HG03571 (cell line): Measurements from ENCODE around the gene NOL4L.

Source experiments
- ATAC-seq: cut with Tn5 transposase; IDR thresholded peaks from one replicate; pipeline ENCODE4 v1.9.1; 2021; ENCODE audit not compliant: unreplicated experiment

Gene NOL4L

GRCh38 chr20:32563311-32564272, 21.5 kb downstream of the NOL4L start:
- ATAC-seq, result no peak

GRCh38 chr20:32562495-32562911, 22.6 kb downstream of the NOL4L start:
- no peak for ATAC-seq

GRCh38 chr20:32560989-32561830, 23.9 kb downstream of the NOL4L start:
- ATAC-seq, result no peak

- ATAC-seq, result no peak
These were observed 24.6 kb downstream of the NOL4L start for GRCh38 chr20:32560482-32560988.

- ATAC-seq, result no peak
These were observed 25.3 kb downstream of the NOL4L start for GRCh38 chr20:32559753-32560380.

- no peak for ATAC-seq
These were observed 25.9 kb downstream of the NOL4L start for GRCh38 chr20:32559205-32559752.

- no peak for ATAC-seq
These were observed 26.6 kb downstream of the NOL4L start for GRCh38 chr20:32558526-32558925.

- ATAC-seq, result no peak
These were observed 27.8 kb downstream of the NOL4L start for GRCh38 chr20:32557319-32557718.

- ATAC-seq, result no peak
These were observed 28.6 kb downstream of the NOL4L start for GRCh38 chr20:32556312-32557184.

- ATAC-seq, result no peak
These were observed 29.5 kb downstream of the NOL4L start for GRCh38 chr20:32555584-32555983.

GRCh38 chr20:32554965-32555289, 30.2 kb downstream of the NOL4L start:
- ATAC-seq, result no peak

GRCh38 chr20:32553618-32554017, 31.5 kb downstream of the NOL4L start:
- ATAC-seq, result no peak

- no peak for ATAC-seq
These were observed 33.4 kb downstream of the NOL4L start for GRCh38 chr20:32551693-32552092.

- no peak for ATAC-seq
These were observed 35.3 kb downstream of the NOL4L start for GRCh38 chr20:32549842-32550241.

GRCh38 chr20:32547753-32548034, 37.4 kb downstream of the NOL4L start:
- ATAC-seq, result no peak

- ATAC-seq, result no peak
These were observed 38.0 kb downstream of the NOL4L start for GRCh38 chr20:32546918-32547752.

GRCh38 chr20:32544893-32545840, 40.0 kb downstream of the NOL4L start:
- ATAC-seq, result no peak

- no peak for ATAC-seq
These were observed 40.8 kb downstream of the NOL4L start for GRCh38 chr20:32544260-32544722.
